Keratinocyte (primary cell): ENCODE data around the gene RTEL1. TPM values are rescaled to one million over a fixed set of nuclear protein-coding genes. Genes with fewer than 3 reads are reported as not detected.

ENCODE experiments used
- DNase-seq: peaks from one replicate; pipeline ENCODE4 v3.0.0-alpha.2; 2011; ENCODE audit warnings: low read depth, missing footprints, low spot score
- FAIRE-seq: peaks from 2 replicates; lab custom pipeline; 2011; peaks lifted over from hg19 to GRCh38; lab: Jason Lieb, UNC
- H2AFZ ChIP-seq: 2 replicates; pipeline ENCODE4 v1.6.0; 2012; ENCODE audit warnings: low read length, control low read depth, inconsistent platforms; ENCODE audit not compliant: control insufficient read depth
- H3K27ac ChIP-seq: 2 replicates; pipeline ENCODE4 v1.5.1; 2011; ENCODE audit warnings: low read length; ENCODE audit not compliant: control insufficient read depth, insufficient read depth
- H3K27me3 ChIP-seq: 3 replicates; pipeline ENCODE4 v1.6.0; 2011; ENCODE audit warnings: low read length; ENCODE audit not compliant: control insufficient read depth, insufficient read depth; ENCODE audit errors: extremely low read depth
- H3K36me3 ChIP-seq, 2 experiments: 2 replicates in 1 of 2; 3 replicates in 1 of 2; pipeline ENCODE4 v1.5.1; 2011; ENCODE audit warnings: low read length in 2 of 2, mild to moderate bottlenecking in 1 of 2; ENCODE audit not compliant: control insufficient read depth in 2 of 2, insufficient read depth in 2 of 2; ENCODE audit errors: extremely low read depth in 1 of 2
- H3K4me1 ChIP-seq: 3 replicates; pipeline ENCODE4 v1.5.1; 2011; ENCODE audit warnings: low read length; ENCODE audit not compliant: control insufficient read depth, insufficient read depth; ENCODE audit errors: extremely low read depth
- H3K4me2 ChIP-seq: 3 replicates; pipeline ENCODE4 v1.6.0; 2011; ENCODE audit warnings: low read depth, low read length; ENCODE audit not compliant: control insufficient read depth, insufficient read depth; ENCODE audit errors: extremely low read depth
- H3K4me3 ChIP-seq, 3 experiments: fragments of 200-600 bp in 1 of 3; sonication (generic) in 1 of 3; 2 replicates in 2 of 3; 3 replicates in 1 of 3; pipeline ENCODE4 v1.5.1; 2011 to 2016; ENCODE audit warnings: low read length in 3 of 3, mild to moderate bottlenecking in 3 of 3, control low read depth in 2 of 3, inconsistent platforms in 1 of 3, low read depth in 1 of 3, mixed read lengths in 1 of 3, mixed run types in 1 of 3, moderate library complexity in 1 of 3; ENCODE audit not compliant: control insufficient read depth in 2 of 3, insufficient read depth in 2 of 3; ENCODE audit errors: extremely low read depth in 1 of 3
- H3K79me2 ChIP-seq: 2 replicates; pipeline ENCODE4 v1.6.0; 2012; ENCODE audit warnings: low read length; ENCODE audit not compliant: control insufficient read depth, insufficient read depth
- H3K9ac ChIP-seq: 3 replicates; pipeline ENCODE4 v1.6.0; 2011; ENCODE audit warnings: low read length; ENCODE audit not compliant: control insufficient read depth, insufficient read depth; ENCODE audit errors: extremely low read depth
- H3K9me1 ChIP-seq: 3 replicates; pipeline ENCODE4 v1.6.0; 2011; ENCODE audit warnings: low read length; ENCODE audit not compliant: control insufficient read depth, insufficient read depth; ENCODE audit errors: extremely low read depth
- H3K9me3 ChIP-seq: 2 replicates; pipeline ENCODE4 v1.5.1; 2012; ENCODE audit warnings: low read depth, low read length; ENCODE audit not compliant: control insufficient read depth
- H4K20me1 ChIP-seq: 3 replicates; pipeline ENCODE4 v1.6.0; 2011; ENCODE audit warnings: low read length; ENCODE audit not compliant: control insufficient read depth, insufficient read depth; ENCODE audit errors: extremely low read depth
- CTCF ChIP-seq, 3 experiments: IDR thresholded peaks in 1 of 3; conservative IDR thresholded peaks in 1 of 3; optimal IDR thresholded peaks in 1 of 3; 2 replicates in 2 of 3; 3 replicates in 1 of 3; pipeline versions ENCODE3 to v1.5.1; 2011; ENCODE audit warnings: low read length in 3 of 3, mild to moderate bottlenecking in 3 of 3, moderate library complexity in 2 of 3, control low read depth in 1 of 3, inconsistent platforms in 1 of 3; ENCODE audit not compliant: insufficient read depth in 2 of 3; ENCODE audit errors: extremely low read depth in 1 of 3
- EZH2 ChIP-seq: IDR thresholded peaks from one replicate; pipeline ENCODE4 v1.6.1; 2012; ENCODE audit warnings: inconsistent platforms, mild to moderate bottlenecking, low read length, moderate library complexity
- dilution Hi-C: fragments of 300-500 bp; cut with MboI; formaldehyde crosslinking; loops from one replicate; pipeline ENCODE4 v1.7.0; 2020; ENCODE audit warnings: low sequenced_read_pairs; ENCODE audit not compliant: extremely low pct_ligation_motif_present
- polyA plus RNA-seq, 5 experiments: library from polyadenylated mRNA; depleted of rRNA in 3 of 5; stranded (reverse) in 3 of 5; stranded (forward) in 1 of 5; unstranded in 1 of 5; fragments of >200 nt; gene quantifications; 1 replicate in 1 of 5; 2 replicates in 3 of 5; 3 replicates in 1 of 5; pipeline versions ENCODE4 v1.2.1 to v1.2.3, GENCODE V29; 2011 to 2012; ENCODE audit warnings: missing spikeins in 2 of 5, low read depth in 1 of 5, low replicate concordance in 1 of 5

The RTEL1 gene
- polyA plus RNA-seq, 1 donor (not counting 4 experiments of a cell fraction or from before 2014, with no cell fraction given), result 12.4 TPM

- H3K36me3 ChIP-seq, result no peaks in the 10 kb centered on the region
- peaks cover 4% of the 10 kb centered on the region for H3K4me1 ChIP-seq
- H3K27ac ChIP-seq, result no peak overlapping the region
- FAIRE-seq (no peak), DNase-seq (no peak)
- H3K9me1 ChIP-seq, result no peaks in the 10 kb centered on the region
- TF ChIP-seq CTCF (optimal IDR thresholded peaks at IDR 0.05 in 1 of 3, IDR thresholded peaks at IDR 0.05 in 1 of 3, conservative IDR thresholded peaks at IDR 0.05 in 1 of 3; ENCODE audit: extremely low read depth in 1 of 3, insufficient read depth in 2 of 3, low read length in 3 of 3), result no peak
- no peak for TF ChIP-seq EZH2
- H2AFZ ChIP-seq, result no peak overlapping the region
- H4K20me1 ChIP-seq, result no peaks in the 10 kb centered on the region
- no peak overlapping the region for H3K9ac ChIP-seq
- dilution Hi-C loops, result no loop called here
- no peak overlapping the region for H3K4me3 ChIP-seq
- H3K79me2 ChIP-seq, result no peaks in the 10 kb centered on the region
- H3K9me3 ChIP-seq, result no peaks in the 10 kb centered on the region
- no peak overlapping the region for H3K4me2 ChIP-seq
- no peaks in the 10 kb centered on the region for H3K27me3 ChIP-seq
Observed at GRCh38 chr20:63636752-63637628, 21.1 kb upstream of the RTEL1 start.

- FAIRE-seq, result no peak
- dilution Hi-C loops, result no loop called here
Observed at GRCh38 chr20:63639093-63639975, 18.8 kb upstream of the RTEL1 start.

More at GRCh38 chr20:63639093-63639975, 18.8 kb upstream of the RTEL1 start:
- no peaks in the 10 kb centered on the region for H4K20me1 ChIP-seq
- no peak overlapping the region for H3K4me3 ChIP-seq
- peaks cover 10% of the 10 kb centered on the region for H3K4me1 ChIP-seq
- H3K9ac ChIP-seq, result no peak overlapping the region
- TF ChIP-seq EZH2, result no peak
- no peak for TF ChIP-seq CTCF (optimal IDR thresholded peaks at IDR 0.05 in 1 of 3, IDR thresholded peaks at IDR 0.05 in 1 of 3, conservative IDR thresholded peaks at IDR 0.05 in 1 of 3; ENCODE audit: extremely low read depth in 1 of 3, insufficient read depth in 2 of 3, low read length in 3 of 3)
- no peak overlapping the region for H2AFZ ChIP-seq
- H3K79me2 ChIP-seq, result no peaks in the 10 kb centered on the region
- H3K27me3 ChIP-seq, result no peaks in the 10 kb centered on the region
- DNase-seq, result no peak
- H3K9me1 ChIP-seq, result no peaks in the 10 kb centered on the region
- H3K9me3 ChIP-seq, result no peaks in the 10 kb centered on the region
- no peaks in the 10 kb centered on the region for H3K36me3 ChIP-seq
- no peak overlapping the region for H3K4me2 ChIP-seq
- no peak overlapping the region for H3K27ac ChIP-seq
